ENCODE measurements around the gene SDCCAG8. TPM values are rescaled to one million over a fixed set of nuclear protein-coding genes. Genes with fewer than 3 reads are reported as not detected.
A peak's percentile ranks its signal among the peaks of the same experiment; 100 is the strongest.
"Not testable (repeated sequence)": the region's sequence is repeated elsewhere in the genome, so short reads cannot be mapped to it uniquely, and the experiment has no call there.

The SDCCAG8 gene
- total RNA-seq, 1 donor from 2014 or later, result 48.2 TPM

GRCh38 chr1:243336163-243336562, 80.3 kb downstream of the SDCCAG8 start:
- DNase-seq, result no peak

DNA sequence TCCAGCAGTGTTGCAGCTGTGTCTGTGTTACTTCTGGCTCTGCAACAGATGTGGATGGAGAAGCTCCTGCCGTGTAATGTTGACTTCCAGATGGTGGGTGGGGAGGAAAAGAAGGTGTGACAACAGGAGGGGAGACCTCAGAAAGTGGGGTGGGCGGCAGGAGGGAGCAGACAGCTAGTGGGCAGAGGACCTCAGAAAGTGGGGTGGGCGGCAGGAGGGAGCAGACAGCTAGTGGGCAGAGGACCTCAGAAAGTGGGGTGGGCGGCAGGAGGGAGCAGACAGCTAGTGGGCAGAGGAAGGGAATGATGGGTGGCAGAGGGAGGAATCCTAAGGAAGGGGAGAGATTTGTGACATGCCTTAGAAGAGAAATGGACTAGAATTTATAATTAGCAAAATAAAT, 83.0 kb downstream of the SDCCAG8 start:
- not testable (repeated sequence) for DNase-seq

DNA sequence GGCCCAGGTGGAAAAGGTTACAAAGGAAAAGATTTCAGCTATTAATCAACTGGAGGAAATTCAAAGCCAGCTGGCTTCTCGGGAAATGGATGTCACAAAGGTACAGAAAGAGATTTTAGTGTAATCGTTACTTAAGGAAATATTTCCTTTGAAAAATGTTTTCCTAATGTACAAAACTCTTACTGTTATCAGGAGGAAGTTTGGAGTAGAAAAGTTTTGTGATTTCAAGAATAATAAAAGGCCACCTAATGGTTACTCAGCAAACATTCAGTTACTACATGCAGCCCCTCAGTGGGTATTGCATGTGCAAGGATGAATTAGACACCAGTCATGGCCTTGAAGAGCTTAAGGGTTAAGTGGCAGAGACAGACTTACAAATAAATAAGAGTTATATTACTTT, 85.2 kb downstream of the SDCCAG8 start:
- peak; percentile 37 for DNase-seq

DNA sequence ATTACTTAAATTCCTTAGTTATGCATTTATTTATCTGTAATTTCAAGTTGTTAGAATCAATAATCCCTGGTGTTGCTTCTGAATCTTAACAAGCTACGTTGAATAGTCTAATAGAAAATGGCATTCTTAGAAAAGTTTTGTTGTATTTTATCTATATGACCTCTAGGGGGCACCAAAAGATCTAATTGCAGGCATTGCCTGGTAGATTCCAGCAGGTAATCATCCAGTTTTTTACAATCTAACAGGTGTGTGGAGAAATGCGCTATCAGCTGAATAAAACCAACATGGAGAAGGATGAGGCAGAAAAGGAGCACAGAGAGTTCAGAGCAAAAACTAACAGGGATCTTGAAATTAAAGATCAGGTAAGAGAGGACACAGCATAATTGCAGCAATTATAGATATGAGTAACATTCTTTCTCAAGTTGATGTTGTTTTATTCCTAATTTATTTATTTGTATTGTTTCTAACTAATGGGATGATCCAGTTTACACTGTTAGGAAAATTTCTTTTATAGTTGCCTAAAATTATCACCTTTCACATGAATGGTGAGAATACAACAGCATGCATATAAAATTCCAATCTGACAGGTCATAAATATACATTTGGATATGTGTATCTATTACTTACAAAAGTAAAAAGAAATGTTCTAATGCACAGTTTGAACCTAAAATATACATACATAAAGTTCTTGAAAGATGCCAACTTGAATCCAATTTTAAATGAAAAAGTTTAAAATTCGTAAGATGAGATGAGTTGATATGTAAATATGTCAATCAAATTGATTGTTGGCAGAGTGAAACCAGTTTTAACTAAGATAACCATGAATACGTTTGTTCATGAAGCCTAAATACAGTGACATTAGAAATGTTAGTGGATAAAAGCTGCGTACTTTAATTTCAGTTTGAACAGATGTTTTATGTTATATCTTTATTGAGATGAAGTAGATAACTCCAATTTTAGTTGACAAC, 88.4 kb downstream of the SDCCAG8 start:
- DNase-seq, result peak; percentile 63

- DNase-seq, result peak; percentile 58
Observed at GRCh38 chr1:243345205-243345604, 89.4 kb downstream of the SDCCAG8 start.

- no peak for DNase-seq
Observed at GRCh38 chr1:243346016-243346415, 90.2 kb downstream of the SDCCAG8 start.

GRCh38 chr1:243346468-243346867, 90.6 kb downstream of the SDCCAG8 start:
- no peak for DNase-seq

GRCh38 chr1:243348331-243348730, 92.5 kb downstream of the SDCCAG8 start:
- no peak for DNase-seq

GRCh38 chr1:243349128-243349527, 93.3 kb downstream of the SDCCAG8 start:
- DNase-seq, result no peak

DNA sequence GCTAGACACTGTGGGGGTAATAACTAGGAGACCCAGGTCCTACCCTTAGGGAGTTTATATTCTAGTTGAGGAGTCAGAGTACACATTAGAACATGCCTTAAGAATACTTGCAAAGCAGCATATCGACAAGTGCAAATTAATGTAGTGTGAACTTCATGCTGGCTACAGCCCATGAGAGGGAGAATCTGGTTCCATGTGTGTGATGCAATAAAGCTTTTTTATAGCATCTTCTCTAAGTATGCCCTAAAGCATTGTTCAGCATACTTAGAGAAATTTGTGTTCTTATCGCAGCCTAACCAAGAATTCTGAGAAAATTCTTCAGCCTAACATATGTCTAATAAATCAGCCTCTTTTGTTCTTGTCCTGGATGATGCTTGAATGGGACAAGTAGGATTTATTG, 95.5 kb downstream of the SDCCAG8 start:
- DNase-seq, result no peak

DNA sequence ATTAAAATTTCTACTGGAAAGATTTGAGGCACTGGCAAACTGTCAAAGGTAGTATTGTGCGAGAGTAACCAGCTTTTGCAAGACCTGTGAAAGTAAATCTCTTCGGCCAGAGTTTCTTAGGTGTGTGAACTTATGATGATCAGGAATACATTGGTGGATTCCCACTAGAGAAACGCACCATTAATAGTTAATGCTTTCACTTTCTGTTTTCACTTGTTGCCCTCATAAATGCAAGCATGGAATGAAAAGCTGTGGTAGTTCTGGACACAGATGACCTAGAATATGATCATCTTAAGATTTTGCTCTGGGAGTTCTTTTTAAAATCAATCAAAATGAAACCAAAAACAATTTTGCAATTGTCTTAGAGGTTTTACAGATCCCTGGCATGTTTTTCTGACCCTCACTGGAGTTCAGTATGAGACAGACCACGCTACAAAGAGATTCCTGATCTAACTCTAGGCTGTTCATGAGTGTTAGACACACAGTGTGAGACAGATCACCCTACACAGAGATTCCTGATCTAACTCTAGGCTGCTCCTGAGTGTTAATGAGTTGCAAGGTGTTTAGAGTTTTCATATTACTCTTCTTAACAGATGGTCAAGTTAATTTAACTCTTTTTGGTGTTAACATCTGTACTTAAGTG, 98.8 kb downstream of the SDCCAG8 start:
- peak; percentile 41 for DNase-seq

- no peak for DNase-seq
Observed at GRCh38 chr1:243363832-243364231, 108.0 kb downstream of the SDCCAG8 start.

DNA sequence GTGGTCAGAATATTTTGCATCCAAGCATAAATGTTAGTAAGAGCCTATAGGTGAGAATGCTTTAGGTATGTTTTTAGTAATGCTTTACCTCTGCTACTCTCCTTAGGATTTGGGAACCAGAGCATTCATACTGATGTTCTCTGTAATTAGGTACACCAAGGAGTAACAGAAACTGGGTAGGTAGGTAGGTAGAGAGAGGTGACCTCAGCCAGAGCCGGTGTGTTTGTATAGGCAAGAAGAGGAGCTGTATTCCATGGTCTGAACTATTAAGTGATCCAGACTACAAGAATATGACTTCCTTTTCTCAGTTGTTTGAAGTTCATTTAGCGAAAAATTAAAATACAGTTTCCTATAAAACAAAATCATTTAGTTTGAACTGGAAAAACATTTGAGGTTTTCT, 108.5 kb downstream of the SDCCAG8 start:
- DNase-seq, result no peak

- no peak for DNase-seq
Observed at GRCh38 chr1:243364866-243365265, 109.0 kb downstream of the SDCCAG8 start.

DNA sequence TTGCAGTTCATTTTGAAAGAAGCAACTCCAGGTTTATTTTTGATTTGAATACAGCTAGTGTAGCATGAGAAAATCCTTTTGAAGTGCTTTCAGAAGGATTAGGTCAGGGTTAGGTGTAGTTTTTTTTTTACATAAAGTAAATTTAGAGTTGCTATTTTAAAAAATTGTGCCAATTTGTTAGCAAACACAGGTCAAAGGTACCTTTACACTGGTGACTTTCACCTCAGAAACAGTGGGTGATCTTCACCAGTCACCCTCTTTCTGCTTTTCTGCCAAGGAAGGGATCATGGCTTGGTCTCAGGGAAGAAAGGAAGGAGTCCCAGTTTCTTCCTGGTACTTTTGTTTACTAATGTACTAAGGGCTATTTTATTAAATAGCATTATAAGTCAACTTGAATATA, 111.5 kb downstream of the SDCCAG8 start:
- no peak for DNase-seq

- DNase-seq, result no peak
Observed at GRCh38 chr1:243374412-243374811, 118.6 kb downstream of the SDCCAG8 start.

GRCh38 chr1:243375596-243375995, 119.8 kb downstream of the SDCCAG8 start:
- DNase-seq, result no peak

GRCh38 chr1:243378669-243379068, 122.8 kb downstream of the SDCCAG8 start:
- DNase-seq, result no peak

GRCh38 chr1:243379208-243379607, 123.4 kb downstream of the SDCCAG8 start:
- no peak for DNase-seq

DNA sequence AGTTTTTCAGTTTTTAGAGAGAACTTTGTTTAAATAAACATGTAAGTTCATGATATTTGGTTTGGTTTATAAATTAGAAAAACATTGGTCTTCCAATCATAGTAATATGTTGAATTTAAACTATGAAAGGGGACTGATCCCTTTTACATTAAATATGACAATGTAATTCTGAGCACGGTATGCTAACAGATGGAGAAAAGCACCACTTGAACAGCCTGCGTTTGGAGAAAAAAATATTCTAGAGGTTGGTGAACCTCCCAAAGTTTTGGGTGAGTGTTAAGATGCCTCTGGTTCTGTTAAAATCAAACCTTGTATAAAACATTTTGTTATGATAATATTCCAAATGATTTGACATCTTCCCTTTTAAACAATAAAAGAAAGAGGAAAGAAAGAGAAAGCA, 123.9 kb downstream of the SDCCAG8 start:
- DNase-seq, result no peak

DNA sequence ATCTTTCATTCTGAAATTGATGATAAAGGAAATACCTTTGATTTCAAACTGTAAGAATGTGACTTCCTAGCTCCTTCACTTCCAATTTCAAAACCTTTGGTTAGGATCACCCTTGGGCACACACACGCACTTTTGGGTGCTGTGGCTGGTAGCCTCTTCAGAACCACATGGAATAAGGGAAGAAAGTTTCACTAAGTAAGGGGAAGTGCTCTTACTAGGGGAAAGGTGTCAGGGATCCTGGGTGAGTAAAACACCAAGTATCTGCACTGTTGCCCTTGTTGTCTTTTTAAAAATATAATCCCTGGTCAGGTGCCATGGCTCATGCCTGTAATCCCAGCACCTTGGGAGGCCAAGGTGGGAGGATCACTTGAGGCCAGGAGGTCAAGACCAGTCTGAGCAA, 132.4 kb downstream of the SDCCAG8 start:
- no peak for DNase-seq

DNA sequence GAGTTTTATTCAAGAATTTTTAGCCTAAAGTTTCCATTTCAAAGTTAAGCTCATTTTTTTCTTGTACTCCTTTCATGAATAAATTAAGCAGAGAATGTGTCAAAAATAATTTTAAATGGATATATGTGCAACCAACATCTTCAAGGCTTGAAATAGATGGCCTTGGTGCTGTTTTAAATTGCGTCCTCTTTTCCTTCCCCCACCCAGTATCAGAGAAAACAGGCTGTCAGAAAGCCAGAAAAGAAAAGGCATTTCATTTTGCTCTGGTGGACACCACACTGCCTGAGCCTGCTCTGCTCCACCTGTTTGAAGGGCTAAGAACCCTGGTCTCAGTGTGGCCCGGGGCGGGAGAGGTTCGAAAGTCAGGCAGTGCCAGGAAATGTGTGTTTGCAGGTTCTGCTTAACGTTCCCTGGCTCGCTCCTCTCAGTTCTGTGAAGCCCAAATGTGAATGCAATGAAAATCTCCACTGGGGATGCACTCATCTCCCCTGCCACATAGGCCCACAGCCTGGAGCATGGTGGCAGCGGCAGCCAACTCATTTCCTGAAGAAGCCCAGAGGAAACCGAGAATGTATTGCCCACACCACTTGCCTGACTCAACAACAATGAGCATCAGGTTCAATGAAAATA, 134.4 kb downstream of the SDCCAG8 start:
- DNase-seq, result peak; percentile 81

GRCh38 chr1:243391355-243391754, 135.5 kb downstream of the SDCCAG8 start:
- DNase-seq, result no peak

GRCh38 chr1:243393096-243393495, 137.3 kb downstream of the SDCCAG8 start:
- no peak for DNase-seq

Data from dermis blood vessel endothelial cell (primary cell).